ENCODE data around the gene ANO7. TPM values are rescaled to one million over a fixed set of nuclear protein-coding genes. Genes with fewer than 3 reads are reported as not detected.

The ANO7 gene
- total and polyA plus RNA-seq, 2 of the 13 experiments (the other 11 are each of a cell fraction or from before 2014, with no cell fraction given), result 4.1 to 4.9 TPM

DNA sequence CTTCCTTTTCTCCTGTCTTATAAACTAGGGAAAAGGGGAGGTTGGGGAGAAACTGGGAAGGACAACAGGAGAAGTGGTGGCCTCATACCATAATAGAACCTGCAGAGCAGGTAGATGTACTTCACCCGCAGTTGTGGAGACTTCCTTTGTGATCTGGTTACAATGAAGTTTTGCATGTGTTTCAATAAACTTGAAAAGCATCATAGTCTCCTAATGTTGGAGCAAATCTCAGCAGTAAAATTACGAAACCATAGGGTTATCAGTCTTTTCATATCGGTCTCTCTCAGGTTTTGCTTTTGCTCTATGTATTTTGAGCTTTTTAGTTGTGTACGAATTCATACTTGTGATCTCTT is 30.5 kb downstream of the ANO7 start (continued):
- TF ChIP-seq MAZ (IDR thresholded peaks at IDR 0.05; ENCODE audit: borderline replicate concordance, low read depth, low read length), result no peak
- no peak for TF ChIP-seq MAZ (CRISPR knock-in tag; IDR thresholded peaks at IDR 0.05; ENCODE audit: low read depth)
- no peak for TF ChIP-seq ERF (CRISPR knock-in tag; IDR thresholded peaks at IDR 0.05)
- TF ChIP-seq MAFF (IDR thresholded peaks at IDR 0.05; ENCODE audit: low read depth, low read length), result no peak
- no peak for TF ChIP-seq RBFOX2 (IDR thresholded peaks at IDR 0.05; ENCODE audit: low read depth, low read length)
- TF ChIP-seq, protein P1, sequence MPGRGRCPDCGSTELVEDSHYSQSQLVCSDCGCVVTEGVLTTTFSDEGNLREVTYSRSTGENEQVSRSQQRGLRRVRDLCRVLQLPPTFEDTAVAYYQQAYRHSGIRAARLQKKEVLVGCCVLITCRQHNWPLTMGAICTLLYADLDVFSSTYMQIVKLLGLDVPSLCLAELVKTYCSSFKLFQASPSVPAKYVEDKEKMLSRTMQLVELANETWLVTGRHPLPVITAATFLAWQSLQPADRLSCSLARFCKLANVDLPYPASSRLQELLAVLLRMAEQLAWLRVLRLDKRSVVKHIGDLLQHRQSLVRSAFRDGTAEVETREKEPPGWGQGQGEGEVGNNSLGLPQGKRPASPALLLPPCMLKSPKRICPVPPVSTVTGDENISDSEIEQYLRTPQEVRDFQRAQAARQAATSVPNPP (CRISPR knock-in tag; IDR thresholded peaks at IDR 0.05), result no peak
- no peak for TF ChIP-seq SP2 (CRISPR knock-in tag; IDR thresholded peaks at IDR 0.05)
- TF ChIP-seq PPARG (CRISPR knock-in tag; conservative IDR thresholded peaks at IDR 0.05), result 0 out of 2 replicates have a peak, but pooled peaks have one; percentile 16
- TF ChIP-seq HMG20A (CRISPR knock-in tag; IDR thresholded peaks at IDR 0.05; ENCODE audit: borderline replicate concordance), result no peak
- TF ChIP-seq, protein P2, sequence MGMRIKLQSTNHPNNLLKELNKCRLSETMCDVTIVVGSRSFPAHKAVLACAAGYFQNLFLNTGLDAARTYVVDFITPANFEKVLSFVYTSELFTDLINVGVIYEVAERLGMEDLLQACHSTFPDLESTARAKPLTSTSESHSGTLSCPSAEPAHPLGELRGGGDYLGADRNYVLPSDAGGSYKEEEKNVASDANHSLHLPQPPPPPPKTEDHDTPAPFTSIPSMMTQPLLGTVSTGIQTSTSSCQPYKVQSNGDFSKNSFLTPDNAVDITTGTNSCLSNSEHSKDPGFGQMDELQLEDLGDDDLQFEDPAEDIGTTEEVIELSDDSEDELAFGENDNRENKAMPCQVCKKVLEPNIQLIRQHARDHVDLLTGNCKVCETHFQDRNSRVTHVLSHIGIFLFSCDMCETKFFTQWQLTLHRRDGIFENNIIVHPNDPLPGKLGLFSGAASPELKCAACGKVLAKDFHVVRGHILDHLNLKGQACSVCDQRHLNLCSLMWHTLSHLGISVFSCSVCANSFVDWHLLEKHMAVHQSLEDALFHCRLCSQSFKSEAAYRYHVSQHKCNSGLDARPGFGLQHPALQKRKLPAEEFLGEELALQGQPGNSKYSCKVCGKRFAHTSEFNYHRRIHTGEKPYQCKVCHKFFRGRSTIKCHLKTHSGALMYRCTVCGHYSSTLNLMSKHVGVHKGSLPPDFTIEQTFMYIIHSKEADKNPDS (CRISPR knock-in tag; IDR thresholded peaks at IDR 0.05), result peak; percentile 2; the same call in 1 of the 2 replicates
- no peak for TF ChIP-seq ZNF124 (CRISPR knock-in tag; IDR thresholded peaks at IDR 0.05)
- no peak for TF ChIP-seq ELF4 (CRISPR knock-in tag; IDR thresholded peaks at IDR 0.05; ENCODE audit: borderline replicate concordance)
- TF ChIP-seq MAFK (conservative IDR thresholded peaks at IDR 0.05 in 1 of 2, IDR thresholded peaks at IDR 0.05 in 1 of 2; ENCODE audit: low read length in 2 of 2), result no peak
- no peak for TF ChIP-seq ZSCAN22 (CRISPR knock-in tag; IDR thresholded peaks at IDR 0.05)
- TF ChIP-seq ZZZ3 (CRISPR knock-in tag; IDR thresholded peaks at IDR 0.05; ENCODE audit: borderline replicate concordance), result no peak
- no peak for TF ChIP-seq NR3C1 (CRISPR knock-in tag; IDR thresholded peaks at IDR 0.05)
- TF ChIP-seq, protein P3, sequence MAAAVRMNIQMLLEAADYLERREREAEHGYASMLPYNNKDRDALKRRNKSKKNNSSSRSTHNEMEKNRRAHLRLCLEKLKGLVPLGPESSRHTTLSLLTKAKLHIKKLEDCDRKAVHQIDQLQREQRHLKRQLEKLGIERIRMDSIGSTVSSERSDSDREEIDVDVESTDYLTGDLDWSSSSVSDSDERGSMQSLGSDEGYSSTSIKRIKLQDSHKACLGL (CRISPR knock-in tag; IDR thresholded peaks at IDR 0.05), result no peak
- TF ChIP-seq, protein P4, sequence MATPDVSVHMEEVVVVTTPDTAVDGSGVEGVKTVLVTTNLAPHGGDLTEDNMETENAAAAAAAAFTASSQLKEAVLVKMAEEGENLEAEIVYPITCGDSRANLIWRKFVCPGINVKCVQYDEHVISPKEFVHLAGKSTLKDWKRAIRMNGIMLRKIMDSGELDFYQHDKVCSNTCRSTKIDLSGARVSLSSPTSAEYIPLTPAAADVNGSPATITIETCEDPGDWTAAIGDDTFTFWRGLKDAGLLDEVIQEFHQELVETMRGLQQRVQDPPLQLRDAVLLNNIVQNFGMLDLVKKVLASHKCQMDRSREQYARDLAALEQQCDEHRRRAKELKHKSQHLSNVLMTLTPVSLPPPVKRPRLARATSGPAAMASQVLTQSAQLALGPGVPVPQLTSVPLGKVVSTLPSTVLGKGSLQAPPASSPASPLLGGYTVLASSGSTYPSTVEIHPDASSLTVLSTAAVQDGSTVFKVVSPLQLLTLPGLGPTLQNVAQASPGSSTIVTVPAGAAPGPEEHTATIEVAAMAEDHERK (CRISPR knock-in tag; IDR thresholded peaks at IDR 0.05; ENCODE audit: low read depth), result no peak
- TF ChIP-seq SOX5 (CRISPR knock-in tag; IDR thresholded peaks at IDR 0.05; ENCODE audit: borderline replicate concordance), result no peak
- TF ChIP-seq U2AF2 (IDR thresholded peaks at IDR 0.05; ENCODE audit: low read depth, low read length), result no peak
- TF ChIP-seq, protein P5, sequence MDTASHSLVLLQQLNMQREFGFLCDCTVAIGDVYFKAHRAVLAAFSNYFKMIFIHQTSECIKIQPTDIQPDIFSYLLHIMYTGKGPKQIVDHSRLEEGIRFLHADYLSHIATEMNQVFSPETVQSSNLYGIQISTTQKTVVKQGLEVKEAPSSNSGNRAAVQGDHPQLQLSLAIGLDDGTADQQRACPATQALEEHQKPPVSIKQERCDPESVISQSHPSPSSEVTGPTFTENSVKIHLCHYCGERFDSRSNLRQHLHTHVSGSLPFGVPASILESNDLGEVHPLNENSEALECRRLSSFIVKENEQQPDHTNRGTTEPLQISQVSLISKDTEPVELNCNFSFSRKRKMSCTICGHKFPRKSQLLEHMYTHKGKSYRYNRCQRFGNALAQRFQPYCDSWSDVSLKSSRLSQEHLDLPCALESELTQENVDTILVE (CRISPR knock-in tag; IDR thresholded peaks at IDR 0.05), result no peak
- TF ChIP-seq ZNF777 (CRISPR knock-in tag; IDR thresholded peaks at IDR 0.05), result no peak
- 0 out of 4 replicates have a peak, but pooled peaks of 1 of the 2 experiments have one; percentile 20 for TF ChIP-seq KLF16 (CRISPR knock-in tag; IDR thresholded peaks at IDR 0.05)
- TF ChIP-seq, protein P6, sequence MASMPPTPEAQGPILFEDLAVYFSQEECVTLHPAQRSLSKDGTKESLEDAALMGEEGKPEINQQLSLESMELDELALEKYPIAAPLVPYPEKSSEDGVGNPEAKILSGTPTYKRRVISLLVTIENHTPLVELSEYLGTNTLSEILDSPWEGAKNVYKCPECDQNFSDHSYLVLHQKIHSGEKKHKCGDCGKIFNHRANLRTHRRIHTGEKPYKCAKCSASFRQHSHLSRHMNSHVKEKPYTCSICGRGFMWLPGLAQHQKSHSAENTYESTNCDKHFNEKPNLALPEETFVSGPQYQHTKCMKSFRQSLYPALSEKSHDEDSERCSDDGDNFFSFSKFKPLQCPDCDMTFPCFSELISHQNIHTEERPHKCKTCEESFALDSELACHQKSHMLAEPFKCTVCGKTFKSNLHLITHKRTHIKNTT (CRISPR knock-in tag; IDR thresholded peaks at IDR 0.05), result no peak
- TF ChIP-seq NFE2 (CRISPR knock-in tag; IDR thresholded peaks at IDR 0.05), result no peak
- TF ChIP-seq ETV6 (CRISPR knock-in tag; conservative IDR thresholded peaks at IDR 0.05), result no peak
